ENCODE results near the gene DEGS1. TPM values are rescaled to one million over a fixed set of nuclear protein-coding genes. Genes with fewer than 3 reads are reported as not detected.

Gene DEGS1
- total and polyA plus RNA-seq, 2 experiments from 2014 or later: 45.7 to 67.9 TPM

GRCh38 chr1:224188286-224188685 lies 5.2 kb downstream of the DEGS1 start:
- H3K79me2 ChIP-seq (replicated peaks; ENCODE audit: insufficient read depth): peaks cover 86% of the 10 kb centered on the region
- no peaks in the 10 kb centered on the region; the same call in 1 of the 2 replicates for H3K36me3 ChIP-seq (ENCODE audit: insufficient read depth)
- TF ChIP-seq CTCF (conservative IDR thresholded peaks at IDR 0.05; ENCODE audit: low read depth in 2 of 2) (no peak), NANOG (IDR thresholded peaks at IDR 0.05; ENCODE audit: borderline replicate concordance) (no peak), STAT1 (IDR thresholded peaks at IDR 0.05; ENCODE audit: unreplicated experiment) (no peak), EZH2 (IDR thresholded peaks at IDR 0.05; ENCODE audit: low read depth, unreplicated experiment) (no peak), REST (IDR thresholded peaks at IDR 0.05; ENCODE audit: unreplicated experiment) (no peak), ZNF114 (CRISPR knock-in tag; IDR thresholded peaks at IDR 0.05) (no peak), ZNF331 (CRISPR knock-in tag; IDR thresholded peaks at IDR 0.05; ENCODE audit: low read depth) (no peak)
- H3K27me3 ChIP-seq (ENCODE audit: insufficient read depth): no peaks in the 10 kb centered on the region
- no peak for ATAC-seq
- H4K20me1 ChIP-seq (replicated peaks; ENCODE audit: insufficient read depth): peaks cover 15% of the 10 kb centered on the region
- no peaks in the 10 kb centered on the region for H3K9me3 Mint-ChIP-seq
- no peak overlapping the region for H3K27ac Mint-ChIP-seq
- H3K27me3 Mint-ChIP-seq (ENCODE audit: insufficient read depth, low read depth, poor library complexity): peaks cover 3% of the 10 kb centered on the region
- H3F3A ChIP-seq (replicated peaks; ENCODE audit: low read depth): peaks cover 8% of the 10 kb centered on the region; the same call in 1 of the 2 replicates
- H3K4me3 ChIP-seq: no peak overlapping the region
- no peaks in the 10 kb centered on the region for H3K9me2 ChIP-seq (ENCODE audit: insufficient read depth)
- peaks cover 39% of the 10 kb centered on the region for H3K36me3 Mint-ChIP-seq (ENCODE audit: low read depth)
- H2AFZ ChIP-seq: no peak overlapping the region
- peaks cover 8% of the 10 kb centered on the region for H3K4me1 Mint-ChIP-seq
- H3K4me3 Mint-ChIP-seq: no peak overlapping the region
- no peak overlapping the region for H3K27ac ChIP-seq (ENCODE audit: low read depth)
- H3K4me2 ChIP-seq: no peak overlapping the region
- DNase-seq (ENCODE audit: low spot score): no peak
- H3K4me1 ChIP-seq (ENCODE audit: insufficient read depth): peaks cover 13% of the 10 kb centered on the region; the same call in 1 of the 2 replicates

GRCh38 chr1:224189561-224189960 lies 6.5 kb downstream of the DEGS1 start:
- Histone ChIP-seq H4K20me1 (replicated peaks; ENCODE audit: insufficient read depth) (peaks cover 15% of the 10 kb centered on the region), H2AFZ (no peak overlapping the region), H3K27ac (ENCODE audit: low read depth) (no peak overlapping the region), H3K4me3 (no peak overlapping the region), H3K27me3 (ENCODE audit: insufficient read depth) (no peaks in the 10 kb centered on the region), H3K4me2 (no peak overlapping the region), H3K36me3 (ENCODE audit: insufficient read depth) (no peaks in the 10 kb centered on the region; the same call in 1 of the 2 replicates), H3K4me1 (ENCODE audit: insufficient read depth) (peaks cover 8% of the 10 kb centered on the region; the same call in 1 of the 2 replicates), H3K9me2 (ENCODE audit: insufficient read depth) (no peaks in the 10 kb centered on the region), H3K79me2 (replicated peaks; ENCODE audit: insufficient read depth) (peaks cover 77% of the 10 kb centered on the region), H3F3A (replicated peaks; ENCODE audit: low read depth) (peaks cover 3% of the 10 kb centered on the region; the same call in 1 of the 2 replicates)
- H3K4me1 Mint-ChIP-seq: peaks cover 3% of the 10 kb centered on the region
- TF ChIP-seq STAT1 (IDR thresholded peaks at IDR 0.05; ENCODE audit: unreplicated experiment) (no peak), JUNB (IDR thresholded peaks at IDR 0.05; ENCODE audit: unreplicated experiment) (no peak), EZH2 (IDR thresholded peaks at IDR 0.05; ENCODE audit: low read depth, unreplicated experiment) (no peak), ZNF331 (CRISPR knock-in tag; IDR thresholded peaks at IDR 0.05; ENCODE audit: low read depth) (no peak), EZH2phosphoT487 (IDR thresholded peaks at IDR 0.05; ENCODE audit: unreplicated experiment) (no peak), ZNF114 (CRISPR knock-in tag; IDR thresholded peaks at IDR 0.05) (no peak), CTCF (conservative IDR thresholded peaks at IDR 0.05; ENCODE audit: low read depth in 2 of 2) (no peak)
- DNase-seq (ENCODE audit: low spot score) (no peak), ATAC-seq (no peak)
- H3K4me3 Mint-ChIP-seq: no peak overlapping the region
- H3K27me3 Mint-ChIP-seq (ENCODE audit: insufficient read depth, low read depth, poor library complexity): peaks cover under 1% of the 10 kb centered on the region
- H3K27ac Mint-ChIP-seq: no peak overlapping the region
- no peaks in the 10 kb centered on the region for H3K9me3 Mint-ChIP-seq
- H3K36me3 Mint-ChIP-seq (ENCODE audit: low read depth): peaks cover 49% of the 10 kb centered on the region

Data from GM23338 (cell line).